ENCODE measurements around the gene RBM33. TPM values are rescaled to one million over a fixed set of nuclear protein-coding genes. Genes with fewer than 3 reads are reported as not detected.
"Not testable (repeated sequence)": the region's sequence is repeated elsewhere in the genome, so short reads cannot be mapped to it uniquely, and the experiment has no call there.

RBM33 gene
- polyA plus RNA-seq, 4 donors = 26.5 to 37.6 (median 31.6) TPM

DNA sequence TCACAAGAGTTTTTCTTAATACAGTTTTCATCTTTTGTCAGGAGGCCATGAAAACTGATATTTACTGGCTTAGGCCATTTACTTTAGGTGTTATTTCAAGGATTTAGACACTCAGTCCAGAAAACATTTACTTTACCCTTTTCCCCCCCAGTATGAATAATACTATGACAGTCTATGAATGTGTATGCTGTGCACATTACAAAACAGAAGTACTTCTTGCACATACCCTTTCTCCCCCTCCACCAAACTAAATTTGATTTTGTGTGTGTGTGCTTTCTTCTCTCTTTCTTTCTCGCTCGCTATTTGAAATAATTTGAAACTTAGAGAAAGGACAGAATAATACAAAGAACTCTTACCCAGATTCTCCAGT, 41.3 kb downstream of the RBM33 start:
- no peak for DNase-seq (ENCODE audit: low read depth in 4 of 4, low spot score in 3 of 4)

- not testable (repeated sequence) for DNase-seq (ENCODE audit: low read depth in 4 of 4, low spot score in 3 of 4)
These were observed 42.3 kb downstream of the RBM33 start for GRCh38 chr7:155686620-155687324.

DNA sequence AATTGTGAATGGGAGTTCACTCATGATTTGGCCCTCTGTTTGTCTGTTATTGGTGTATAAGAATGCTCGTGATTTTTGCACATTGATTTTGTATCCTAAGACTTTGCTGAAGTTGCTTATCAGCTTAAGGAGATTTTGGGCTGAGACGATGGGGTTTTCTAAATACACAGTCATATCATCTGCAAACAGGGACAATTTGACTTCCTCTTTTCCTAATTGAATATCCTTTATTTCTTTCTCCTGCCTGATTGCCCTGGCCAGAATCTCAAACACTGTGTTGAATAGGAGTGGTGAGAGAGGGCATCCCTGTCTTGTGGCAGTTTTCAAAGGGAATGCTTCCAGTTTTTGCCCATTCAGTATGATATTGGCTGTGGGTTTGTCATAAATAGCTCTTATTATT, 43.8 kb downstream of the RBM33 start:
- not testable (repeated sequence) for DNase-seq (ENCODE audit: low read depth in 4 of 4, low spot score in 3 of 4)

DNA sequence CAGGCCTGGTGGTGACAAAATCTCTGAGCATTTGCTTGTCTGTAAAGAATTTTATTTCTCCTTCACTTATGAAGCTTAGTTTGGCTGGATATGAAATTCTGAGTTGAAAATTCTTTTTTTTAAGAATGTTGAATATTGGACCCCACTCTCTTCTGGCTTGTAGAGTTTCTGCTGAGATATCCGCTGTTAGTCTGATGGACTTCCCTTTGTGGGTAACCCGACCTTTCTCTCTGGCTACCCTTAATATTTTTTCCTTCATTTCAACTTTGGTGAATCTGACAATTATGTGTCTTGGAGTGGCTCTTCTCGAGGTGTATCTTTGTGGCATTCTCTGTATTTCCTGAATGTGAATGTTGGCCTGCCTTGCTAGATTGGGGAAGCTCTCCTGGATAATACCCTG, 46.2 kb downstream of the RBM33 start:
- not testable (repeated sequence) for DNase-seq (ENCODE audit: low read depth in 4 of 4, low spot score in 3 of 4)

GRCh38 chr7:155692317-155692716, 47.9 kb downstream of the RBM33 start:
- DNase-seq (ENCODE audit: low read depth in 4 of 4, low spot score in 3 of 4) = no peak

- DNase-seq (ENCODE audit: low read depth in 4 of 4, low spot score in 3 of 4) = no peak
These were observed 49.4 kb downstream of the RBM33 start for GRCh38 chr7:155693826-155694225.

DNA sequence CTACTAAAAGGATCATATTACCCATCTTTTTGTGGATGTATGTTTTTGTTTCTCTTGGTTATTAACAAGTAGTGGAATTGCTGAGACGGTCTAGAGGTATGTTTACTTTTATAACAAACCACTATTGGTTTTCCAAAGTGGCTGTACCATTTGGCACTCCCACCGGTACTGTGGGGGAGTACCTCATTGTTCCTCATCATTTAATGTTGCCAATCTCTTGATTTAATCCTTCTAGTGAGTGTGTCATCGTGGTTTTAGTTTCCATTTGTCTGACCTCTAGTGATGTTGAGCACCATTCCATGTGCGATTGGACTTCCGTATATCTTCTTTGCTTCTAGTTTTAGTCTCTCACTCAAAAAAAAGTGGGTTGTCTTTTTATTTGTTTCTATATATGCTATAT, 50.4 kb downstream of the RBM33 start:
- DNase-seq (ENCODE audit: low read depth in 4 of 4, low spot score in 3 of 4) = no peak

DNA sequence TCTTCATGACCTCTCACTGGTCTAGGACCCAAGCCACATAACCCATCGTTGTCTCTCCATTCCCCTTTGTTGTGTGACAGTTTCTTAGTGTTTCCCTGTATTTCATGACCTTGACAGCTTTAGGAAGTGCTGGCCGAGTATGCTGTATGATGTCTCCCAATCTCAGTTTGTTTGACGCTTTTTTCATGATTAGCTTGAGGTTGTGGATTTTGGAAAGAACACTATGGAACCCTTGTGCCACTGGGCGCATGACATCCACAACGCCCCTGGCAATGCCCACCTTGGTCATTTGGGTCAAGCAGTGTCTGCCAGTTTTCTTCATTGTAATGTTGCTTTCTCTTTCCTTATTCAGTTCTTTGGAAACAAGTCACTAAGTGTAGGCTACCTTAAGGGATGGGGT, 52.3 kb downstream of the RBM33 start:
- DNase-seq (ENCODE audit: low read depth in 4 of 4, low spot score in 3 of 4) = no peak

DNA sequence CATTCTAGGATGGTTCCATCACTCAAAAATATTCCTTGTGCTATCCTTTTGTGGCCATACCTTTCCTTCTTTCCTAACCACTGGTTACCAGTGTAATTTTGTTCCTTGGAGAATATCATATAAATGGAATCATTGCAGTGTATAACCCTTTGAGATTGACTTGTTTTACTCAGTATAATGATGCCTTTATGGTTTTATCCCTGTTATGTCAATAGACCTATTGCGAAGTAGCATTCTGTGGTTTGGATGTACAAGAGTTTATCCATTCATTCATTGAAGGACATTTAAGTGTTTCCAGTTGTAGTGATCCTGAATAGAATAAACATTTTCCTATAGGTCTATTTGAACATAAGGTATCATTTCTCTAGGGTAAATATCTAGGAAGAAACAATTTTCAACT, 54.2 kb downstream of the RBM33 start:
- no peak for DNase-seq (ENCODE audit: low read depth in 4 of 4, low spot score in 3 of 4)

GRCh38 chr7:155699180-155699579, 54.7 kb downstream of the RBM33 start:
- DNase-seq (ENCODE audit: low read depth in 4 of 4, low spot score in 3 of 4) = no peak

- DNase-seq (ENCODE audit: low read depth in 4 of 4, low spot score in 3 of 4) = no peak
These were observed 56.4 kb downstream of the RBM33 start for GRCh38 chr7:155700847-155701246.

- DNase-seq (ENCODE audit: low read depth in 4 of 4, low spot score in 3 of 4) = no peak
These were observed 57.6 kb downstream of the RBM33 start for GRCh38 chr7:155701972-155702544.

GRCh38 chr7:155702616-155703015, 58.2 kb downstream of the RBM33 start:
- DNase-seq (ENCODE audit: low read depth in 4 of 4, low spot score in 3 of 4) = no peak

GRCh38 chr7:155705623-155706360, 61.3 kb downstream of the RBM33 start:
- DNase-seq (ENCODE audit: low read depth in 4 of 4, low spot score in 3 of 4) = no peak

DNA sequence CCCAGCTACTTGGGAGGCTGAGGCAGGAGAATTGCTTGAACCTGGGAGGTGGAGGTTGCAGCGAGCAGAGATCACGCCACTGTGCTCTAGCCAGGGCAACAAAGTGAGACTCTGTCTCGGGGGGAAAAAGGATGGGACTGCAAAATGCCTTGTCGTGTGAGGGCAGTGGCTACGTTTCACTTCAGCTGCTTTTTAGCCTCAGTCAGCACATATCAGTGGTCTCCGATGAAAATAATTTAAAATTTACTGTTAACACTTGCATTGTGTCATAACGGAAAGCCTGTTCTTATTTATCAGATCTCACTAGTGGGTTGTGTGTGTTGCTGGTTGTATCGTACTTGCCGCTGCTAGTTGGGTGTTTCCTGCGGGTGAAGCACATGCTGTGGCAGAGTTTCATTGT, 61.9 kb downstream of the RBM33 start:
- DNase-seq (ENCODE audit: low read depth in 4 of 4, low spot score in 3 of 4) = no peak

- DNase-seq (ENCODE audit: low read depth in 4 of 4, low spot score in 3 of 4) = no peak
These were observed 65.0 kb downstream of the RBM33 start for GRCh38 chr7:155709453-155709852.

GRCh38 chr7:155710031-155710430, 65.6 kb downstream of the RBM33 start:
- DNase-seq (ENCODE audit: low read depth in 4 of 4, low spot score in 3 of 4) = no peak

DNA sequence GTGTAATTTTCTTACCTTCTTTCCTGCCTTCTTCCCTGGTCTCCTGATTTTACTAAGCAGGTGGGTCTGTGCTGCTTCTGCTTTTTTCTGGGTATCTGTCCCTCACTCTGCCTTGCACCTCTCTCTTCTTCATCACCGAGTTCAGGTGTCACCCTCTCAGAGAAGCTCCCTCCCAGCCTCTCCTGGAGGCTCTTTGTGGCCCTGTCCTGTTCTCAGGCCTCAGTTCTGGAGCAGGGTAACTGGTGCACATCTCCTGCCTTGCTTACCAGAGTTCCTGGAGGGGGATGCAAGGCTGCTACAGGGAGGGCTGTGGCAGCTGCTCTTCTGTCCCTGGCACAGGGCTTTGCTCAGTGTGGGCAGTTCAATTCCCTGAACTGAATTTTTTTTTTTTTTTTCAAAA, 66.1 kb downstream of the RBM33 start:
- DNase-seq (ENCODE audit: low read depth in 4 of 4, low spot score in 3 of 4) = no peak

- DNase-seq (ENCODE audit: low read depth in 4 of 4, low spot score in 3 of 4) = no peak
These were observed 66.6 kb downstream of the RBM33 start for GRCh38 chr7:155711081-155711480.

DNA sequence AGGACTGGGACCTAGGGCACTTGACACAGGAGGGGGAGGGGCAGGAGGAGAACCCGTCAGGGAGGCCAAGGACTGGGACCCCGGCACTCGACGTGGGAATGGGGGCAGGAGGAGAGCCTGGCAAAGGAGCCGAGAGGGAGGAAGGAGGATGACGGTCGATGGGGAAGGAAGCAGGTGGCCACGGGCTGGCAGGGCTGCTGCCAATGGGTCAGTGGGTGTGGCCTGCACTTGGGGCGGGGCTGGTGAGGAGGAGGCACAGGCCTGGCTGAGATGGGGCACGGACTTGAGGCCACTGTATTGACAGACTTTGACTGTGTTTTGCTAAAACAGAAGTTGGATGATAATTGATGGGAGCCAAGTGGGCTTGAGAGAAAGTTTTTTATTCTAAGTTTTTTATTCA, 68.9 kb downstream of the RBM33 start:
- DNase-seq (ENCODE audit: low read depth in 4 of 4, low spot score in 3 of 4) = no peak

DNA sequence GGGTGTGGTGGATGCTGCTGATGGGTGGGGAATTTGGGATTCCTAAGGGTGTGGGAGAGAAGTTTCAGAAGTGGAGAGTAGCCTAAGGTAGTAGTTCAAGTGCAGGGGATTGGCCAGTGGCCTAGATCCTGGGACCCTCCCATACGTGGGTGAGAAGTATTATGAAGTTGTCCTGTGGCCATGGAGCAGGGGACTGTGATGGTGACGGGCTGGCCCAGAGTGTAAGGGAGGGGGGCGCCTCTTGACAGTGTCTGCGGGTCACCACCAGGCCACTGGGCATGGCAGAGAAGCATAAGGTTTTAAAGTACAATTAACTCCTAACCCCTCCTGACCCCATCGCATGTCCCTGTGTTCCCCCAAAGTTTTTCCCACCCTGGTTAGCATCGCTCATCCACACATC, 70.2 kb downstream of the RBM33 start:
- no peak for DNase-seq (ENCODE audit: low read depth in 4 of 4, low spot score in 3 of 4)

Data from right renal pelvis (tissue), 4 donors.